Glomerular visceral epithelial cell (primary cell): ENCODE measurements around the gene ATG2A.

ENCODE experiments used
- DNase-seq: peaks from one replicate; pipeline ENCODE4 v3.0.0-alpha.2; 2016; ENCODE audit errors: extremely low spot score

The ATG2A gene

DNA sequence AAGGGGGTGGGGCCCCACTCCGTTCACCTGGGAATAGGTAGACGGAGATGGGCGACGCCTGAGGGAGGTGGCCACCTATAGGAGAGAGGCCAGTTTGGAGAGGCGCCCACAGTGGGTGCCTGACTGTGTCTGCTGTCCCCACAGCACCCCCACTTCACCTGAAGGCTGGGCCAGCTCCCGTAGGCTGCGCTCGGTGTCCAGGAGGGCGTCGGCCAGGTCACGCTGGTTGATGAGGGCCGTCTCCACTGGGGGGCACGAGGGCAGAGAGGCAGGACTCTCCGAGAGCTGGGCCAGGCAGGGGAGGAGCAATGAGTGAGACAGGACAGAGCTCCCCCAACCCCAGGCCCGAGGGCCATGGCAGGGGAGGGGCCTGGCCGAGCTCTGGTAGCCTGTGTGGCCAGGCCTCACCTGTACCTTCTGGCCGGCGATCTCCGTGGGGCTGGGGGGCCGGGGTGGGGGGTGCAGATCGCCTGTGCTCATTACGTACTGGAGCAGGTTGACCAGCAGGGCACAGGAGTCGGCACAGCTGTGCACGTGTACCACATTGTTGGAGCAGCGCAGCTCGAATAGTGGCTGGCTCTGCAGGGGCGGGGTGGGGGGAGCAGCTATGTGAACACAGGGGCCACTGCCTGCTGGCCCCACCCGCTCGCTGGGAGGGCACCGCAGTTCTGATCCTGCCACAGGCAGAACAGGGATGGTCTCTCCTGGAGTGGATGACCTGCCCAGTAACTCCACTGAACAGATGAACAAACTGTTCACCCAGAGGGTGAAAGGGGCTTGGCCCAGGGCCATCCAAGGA, 14.7 kb downstream of the ATG2A start:
- no peak for DNase-seq

DNA sequence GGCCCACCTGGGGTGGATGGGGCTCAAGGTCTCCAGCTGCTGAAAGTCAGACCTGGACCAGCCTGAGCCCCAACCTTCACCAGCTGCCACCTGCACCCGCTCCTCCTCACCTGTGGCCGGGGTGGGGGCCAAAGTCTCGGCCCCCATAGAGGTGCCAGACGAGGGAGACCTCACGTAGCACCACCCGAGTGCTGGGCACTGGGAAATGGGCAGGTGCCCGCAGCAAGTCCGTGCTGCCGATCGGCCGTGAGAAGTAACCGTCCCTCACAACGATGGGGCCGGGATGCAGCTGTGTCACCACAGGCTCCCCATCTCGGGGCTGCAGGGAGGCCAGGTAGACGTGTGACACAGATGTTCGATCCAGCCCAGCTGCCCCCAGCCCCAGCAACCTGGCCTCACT, 16.2 kb downstream of the ATG2A start:
- no peak for DNase-seq

DNA sequence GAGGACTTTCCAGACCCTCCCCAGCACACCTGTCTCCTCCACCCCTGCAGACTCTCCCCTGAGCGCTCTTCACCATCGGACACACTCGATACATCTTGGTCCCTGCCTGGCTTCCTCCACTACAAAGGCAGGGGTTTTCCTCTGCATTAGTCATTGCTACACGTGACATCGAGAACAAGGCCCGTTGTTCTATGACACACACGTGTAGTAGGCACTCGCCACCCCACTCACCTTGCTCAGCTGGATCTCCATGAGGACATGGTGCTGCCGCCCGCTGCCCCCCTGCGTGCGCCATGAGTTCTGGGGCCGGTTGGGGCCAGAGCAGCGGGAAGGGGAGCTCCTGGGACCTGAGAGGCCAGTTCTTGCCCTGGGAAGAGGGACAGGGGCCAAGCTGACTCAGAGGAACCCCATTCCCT, 16.7 kb downstream of the ATG2A start:
- peak; percentile 57 for DNase-seq

DNA sequence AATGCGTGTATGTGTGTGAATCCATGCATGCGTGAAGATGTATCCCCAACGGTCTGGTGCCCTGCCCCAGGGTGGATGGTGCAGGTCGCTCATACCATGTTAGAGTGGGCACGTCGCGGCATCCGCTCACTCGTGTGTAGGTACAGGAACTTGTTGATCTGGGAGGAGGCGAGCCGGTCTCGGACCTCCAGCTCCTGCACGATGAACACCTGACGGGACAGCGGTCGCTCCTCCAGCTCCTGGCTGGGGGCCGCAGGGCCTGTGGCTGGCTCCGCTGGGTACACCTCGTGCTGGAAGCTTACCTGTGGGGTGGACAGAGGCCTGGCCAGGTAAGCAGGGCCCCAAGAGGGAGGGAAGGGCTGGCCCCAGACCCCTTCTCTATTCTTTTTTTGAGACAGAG, 18.5 kb downstream of the ATG2A start:
- no peak for DNase-seq

DNA sequence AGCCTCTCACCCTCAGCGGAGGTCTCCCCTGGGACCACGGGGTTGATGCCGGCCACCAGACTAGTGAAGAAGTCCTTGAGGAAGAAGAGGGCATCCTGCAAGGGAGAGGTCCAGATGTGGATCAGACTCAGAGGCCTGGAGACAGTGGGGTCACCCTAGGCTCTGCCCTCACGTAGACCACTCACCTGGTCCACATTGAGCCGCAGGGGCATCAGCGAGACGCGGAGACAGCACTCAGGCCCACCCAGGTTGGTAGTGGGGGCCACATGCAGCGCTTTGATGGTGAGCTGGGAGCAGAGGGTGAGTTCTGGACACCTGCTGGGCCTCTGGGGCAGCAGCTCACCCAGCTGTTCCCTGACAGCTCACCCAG, 18.9 kb downstream of the ATG2A start:
- no peak for DNase-seq

DNA sequence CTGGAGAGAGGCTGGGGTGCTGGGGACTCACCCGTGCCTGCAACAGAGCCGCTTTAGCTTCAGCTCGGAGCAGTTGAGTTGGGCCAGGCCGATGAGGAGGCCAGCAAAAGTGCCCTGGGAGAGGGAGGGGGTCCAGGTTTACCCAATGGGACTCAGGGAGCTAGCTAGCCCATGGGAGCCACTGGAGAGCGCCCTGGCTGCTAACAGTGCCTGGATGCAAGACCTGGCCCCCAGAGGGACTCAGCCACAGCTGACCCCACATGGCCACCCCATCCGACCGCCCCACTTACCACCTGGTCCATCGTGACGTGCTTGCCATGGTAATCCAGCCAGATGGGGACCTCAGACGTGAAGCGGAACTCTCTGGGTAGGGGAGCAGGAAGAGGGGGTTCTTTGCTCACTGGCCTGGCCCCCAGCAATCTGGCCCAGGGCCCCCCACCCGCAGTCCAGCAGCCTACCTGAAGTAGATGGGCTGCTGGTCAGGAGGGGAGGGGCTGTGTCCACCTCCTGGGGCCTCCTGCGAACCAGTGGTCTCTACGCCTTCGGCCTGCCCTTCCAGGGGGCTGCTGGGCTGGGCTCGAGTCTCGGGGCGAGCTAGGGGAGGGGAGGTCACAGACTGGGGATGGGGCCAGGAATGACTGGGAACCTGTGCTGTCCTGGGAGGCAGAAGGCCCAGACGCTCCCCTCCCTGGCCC, 19.5 kb downstream of the ATG2A start:
- DNase-seq: no peak

DNA sequence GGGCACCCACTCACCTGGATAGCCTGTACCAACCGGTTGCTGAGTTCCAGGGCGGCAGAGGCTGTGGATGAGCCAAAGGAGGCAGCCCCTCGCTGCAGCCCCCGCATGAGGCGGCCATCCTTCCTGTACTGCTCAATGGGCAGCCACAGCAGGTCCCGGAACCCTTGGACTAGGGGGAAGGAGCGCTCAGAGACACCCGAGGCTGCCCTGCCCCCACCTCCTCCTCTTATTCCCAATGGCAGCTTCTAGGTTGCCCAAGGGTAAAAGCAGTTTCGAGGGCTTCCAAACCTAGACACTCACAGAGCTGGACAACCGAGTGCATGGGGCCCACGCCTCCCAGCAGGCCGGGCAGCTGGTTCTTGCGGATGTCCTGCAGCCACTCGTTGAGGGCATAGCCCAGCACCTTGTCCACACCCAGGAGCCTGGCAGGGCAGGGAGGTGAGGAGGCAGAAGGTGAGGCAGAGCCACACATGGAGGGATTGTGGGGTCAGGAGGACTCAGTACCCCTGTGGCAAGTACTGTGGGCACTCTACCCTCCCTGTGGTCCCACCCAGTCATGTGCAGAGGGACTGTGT, 20.5 kb downstream of the ATG2A start:
- DNase-seq: no peak

DNA sequence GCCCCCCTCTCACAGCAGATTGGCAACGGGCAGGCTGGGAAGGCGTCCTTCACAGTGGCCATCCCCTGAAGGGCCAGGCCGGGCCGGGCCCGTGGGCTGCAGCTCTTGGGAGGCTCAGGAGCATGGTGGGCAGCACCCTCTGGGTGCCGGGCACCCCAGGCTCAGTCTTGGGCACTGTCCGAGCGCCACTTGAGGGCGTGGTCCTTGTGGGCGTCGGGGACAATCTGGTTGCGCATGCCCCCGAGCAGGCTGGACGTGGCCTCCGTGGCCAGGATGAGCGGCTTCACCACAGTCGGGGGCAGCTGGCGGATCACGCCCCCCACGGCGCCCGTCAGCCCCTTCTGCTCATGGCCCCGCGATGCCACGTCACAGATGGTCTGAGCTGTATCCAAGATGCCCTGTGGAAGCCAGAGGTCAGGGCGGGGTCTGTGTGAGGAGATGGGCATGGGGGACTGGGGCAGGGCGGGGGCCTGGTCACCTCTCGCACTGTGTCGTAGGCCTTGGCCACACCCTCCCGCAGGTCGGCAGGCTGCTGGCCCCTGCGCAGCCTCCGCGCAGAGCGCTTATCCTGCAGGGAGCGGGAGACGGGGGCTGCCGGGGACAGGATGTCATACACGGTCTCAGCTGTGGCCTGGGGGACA, 22.1 kb downstream of the ATG2A start:
- DNase-seq: no peak

DNA sequence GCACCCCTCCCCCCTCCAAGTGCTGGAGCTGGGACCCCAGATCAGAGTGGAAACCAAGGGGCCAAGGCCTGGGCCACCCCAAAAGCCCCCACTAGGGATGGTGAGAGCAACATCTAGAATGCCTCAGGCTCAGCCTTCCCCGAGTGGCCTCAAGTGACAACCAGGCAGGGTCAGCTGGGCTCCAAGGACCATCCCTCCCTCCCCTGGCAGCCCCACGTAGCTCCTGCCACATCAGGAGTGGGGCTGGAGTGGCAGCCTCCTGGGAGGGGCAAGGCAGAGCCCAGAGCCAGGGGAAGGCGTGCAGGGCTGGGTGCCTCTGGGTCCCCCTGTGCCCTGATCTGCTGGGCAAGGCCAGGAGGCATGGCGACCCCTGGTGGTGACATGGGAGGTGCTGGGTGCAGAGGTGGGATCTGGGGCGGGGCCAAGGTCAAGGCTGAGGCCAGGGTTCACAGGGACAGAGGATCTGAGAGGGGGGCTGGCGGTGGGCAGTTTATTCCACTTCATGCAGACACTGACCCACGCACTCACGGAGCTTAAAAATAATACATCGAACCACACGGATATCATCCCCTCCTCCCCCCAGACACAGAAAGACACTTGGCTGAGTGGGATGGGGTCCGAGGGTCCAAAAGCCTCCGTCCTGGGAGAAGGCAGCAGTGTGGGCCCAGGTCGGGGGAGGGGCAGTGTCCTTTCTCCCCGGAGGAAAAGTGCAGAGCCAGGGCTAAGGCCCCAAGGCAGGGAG, 22.8 kb downstream of the ATG2A start:
- DNase-seq: peak; percentile 75

DNA sequence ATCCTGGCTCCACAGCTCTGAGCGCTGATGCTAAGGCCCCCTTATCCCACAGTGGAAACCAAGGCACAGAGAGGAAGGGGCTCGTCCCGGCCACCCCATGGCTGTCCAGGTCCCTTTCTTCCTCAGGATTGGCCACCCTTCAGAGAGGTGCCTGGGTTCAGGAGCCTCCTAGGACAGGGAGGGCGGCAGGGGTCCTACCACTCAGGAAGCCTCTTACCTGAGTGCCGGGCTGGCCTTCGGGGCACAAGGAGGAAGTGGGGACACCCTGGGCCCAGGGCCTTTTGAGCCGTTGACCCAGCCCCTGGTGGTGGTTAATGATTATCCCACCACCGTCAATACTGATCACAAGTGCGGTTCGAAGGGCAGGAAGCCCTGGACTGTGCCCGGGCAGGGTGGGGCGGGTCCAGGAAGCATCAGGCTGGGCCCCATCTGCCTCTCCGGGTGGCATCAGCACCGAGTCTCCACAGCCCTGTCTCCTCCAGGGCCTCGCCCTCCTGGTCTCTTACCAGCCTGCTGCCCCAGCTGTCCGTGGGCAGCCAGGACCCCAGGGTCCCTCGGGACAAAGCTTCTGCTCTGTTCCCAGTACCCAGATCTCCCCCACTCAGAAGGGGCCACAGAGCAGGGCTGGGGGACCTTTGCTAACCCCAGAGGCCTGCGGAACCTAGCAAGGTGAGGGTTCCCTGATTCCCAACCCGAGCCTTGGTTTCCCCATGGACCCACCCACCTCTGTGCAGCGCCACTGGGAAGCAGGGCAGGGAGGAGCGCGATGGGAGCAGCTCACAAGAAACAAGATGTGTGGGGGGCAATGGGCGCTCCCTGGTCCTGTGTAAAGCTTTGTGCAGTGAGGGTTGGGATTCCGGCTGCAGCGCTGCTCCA, 23.6 kb downstream of the ATG2A start:
- peak; percentile 42 for DNase-seq

DNA sequence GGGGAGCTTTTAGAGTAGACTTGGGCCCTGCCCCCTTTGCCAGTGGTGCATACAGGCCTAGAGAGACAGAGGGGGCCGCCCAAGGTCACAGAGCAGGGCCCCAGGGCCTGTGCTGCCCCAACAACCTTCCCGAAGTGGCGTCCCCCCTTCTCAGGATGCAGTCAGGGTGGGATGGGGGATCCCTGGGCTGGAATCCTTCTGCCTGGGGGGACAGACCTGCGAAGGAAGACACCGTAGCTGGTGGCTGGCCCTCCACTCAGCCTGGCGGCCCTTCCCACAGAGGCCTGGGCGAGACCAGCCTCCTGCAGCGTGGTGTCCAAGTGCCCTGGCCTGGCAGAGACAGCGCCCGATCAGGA, 24.2 kb downstream of the ATG2A start:
- no peak for DNase-seq

DNA sequence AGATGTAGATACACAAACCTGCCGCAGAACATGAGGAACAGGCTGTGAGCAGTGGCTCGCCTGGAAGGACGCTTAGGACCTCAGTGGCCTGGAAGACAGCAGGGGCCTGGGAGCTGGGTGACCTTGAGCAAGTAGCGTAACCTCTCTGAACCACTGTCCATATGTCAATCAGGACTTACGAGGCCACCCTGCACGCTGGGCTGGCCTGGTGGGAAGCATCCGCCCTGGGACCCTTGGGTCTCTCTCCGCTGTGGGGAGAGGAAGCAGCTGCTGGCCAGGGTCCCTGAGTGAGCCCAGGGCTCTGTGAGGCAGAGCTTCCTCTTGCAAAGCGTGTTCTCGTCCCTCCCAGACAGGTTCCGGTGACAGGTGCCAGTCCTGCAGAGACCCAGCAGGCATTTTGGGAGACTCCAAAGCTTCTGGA, 24.6 kb downstream of the ATG2A start:
- no peak for DNase-seq

DNA sequence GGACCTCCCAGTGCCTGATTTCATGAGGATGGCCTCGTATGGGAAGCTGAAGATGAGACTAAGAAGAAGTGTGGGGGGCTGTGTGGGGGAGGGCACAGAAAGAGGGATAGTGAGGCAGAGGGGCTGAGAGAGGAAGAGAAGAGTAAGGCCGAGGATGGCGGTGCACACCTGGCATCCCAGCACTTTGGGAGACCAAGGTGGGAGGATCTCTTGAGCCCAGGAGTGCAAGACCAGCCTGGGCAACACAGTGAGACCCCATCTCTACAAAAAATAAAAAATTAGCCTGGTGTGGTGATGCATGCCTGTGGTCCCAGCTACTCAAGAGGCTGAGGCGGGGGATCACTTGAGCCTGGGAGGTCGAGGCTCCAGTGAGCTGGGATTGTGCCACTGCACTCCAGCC, 25.1 kb downstream of the ATG2A start:
- no peak for DNase-seq

DNA sequence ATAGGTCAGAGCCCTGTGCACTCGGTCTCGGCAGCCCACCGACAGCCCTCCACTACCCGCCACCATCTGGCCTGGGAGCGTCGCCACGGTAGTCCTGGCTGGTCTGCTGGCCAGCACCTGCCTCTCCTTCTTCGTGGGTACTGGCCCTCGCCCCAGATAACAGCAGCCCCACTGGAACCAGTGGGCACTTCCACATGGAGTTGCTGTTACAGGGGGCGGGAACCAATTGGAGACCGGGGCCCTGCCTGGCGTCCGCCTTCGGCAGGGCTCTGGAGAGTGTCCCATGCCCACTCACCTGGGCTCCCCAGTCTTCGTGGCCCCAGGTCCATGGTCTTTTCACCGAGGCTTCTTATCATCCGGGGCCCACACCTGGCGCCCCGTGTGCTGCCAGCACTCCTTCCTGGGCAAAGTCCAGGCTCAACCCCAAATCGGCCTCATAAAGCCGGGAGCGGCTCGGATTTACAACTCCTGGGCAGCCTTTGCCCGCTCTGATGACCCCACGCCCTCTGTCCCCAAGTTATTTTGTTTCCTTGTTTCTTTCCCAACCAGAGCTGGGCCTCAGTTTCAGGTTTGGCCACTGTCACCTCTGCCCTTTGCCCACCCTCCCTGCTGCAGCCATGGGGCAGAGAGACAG, 25.7 kb downstream of the ATG2A start:
- DNase-seq: no peak

DNA sequence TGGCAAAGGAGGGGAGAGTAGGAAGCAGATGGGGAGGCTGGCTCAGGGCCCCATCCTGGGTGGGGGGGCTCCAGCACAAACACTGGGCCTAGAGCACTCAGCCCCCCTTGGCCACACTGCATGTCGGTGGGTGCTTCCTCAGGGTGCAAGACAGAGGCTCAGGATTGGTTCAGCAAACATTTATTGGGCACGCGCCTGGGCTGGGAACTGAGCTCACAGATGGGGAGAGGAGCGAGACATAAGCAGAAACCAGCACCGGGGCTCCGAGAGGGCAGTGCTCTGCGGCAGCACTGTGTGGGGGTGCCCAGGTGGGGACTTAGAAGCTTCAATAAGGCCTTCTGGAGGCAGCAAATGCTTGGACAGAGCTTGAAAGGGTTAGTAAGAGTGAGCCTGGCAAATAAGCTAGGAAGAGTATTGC, 26.5 kb downstream of the ATG2A start:
- no peak for DNase-seq

DNA sequence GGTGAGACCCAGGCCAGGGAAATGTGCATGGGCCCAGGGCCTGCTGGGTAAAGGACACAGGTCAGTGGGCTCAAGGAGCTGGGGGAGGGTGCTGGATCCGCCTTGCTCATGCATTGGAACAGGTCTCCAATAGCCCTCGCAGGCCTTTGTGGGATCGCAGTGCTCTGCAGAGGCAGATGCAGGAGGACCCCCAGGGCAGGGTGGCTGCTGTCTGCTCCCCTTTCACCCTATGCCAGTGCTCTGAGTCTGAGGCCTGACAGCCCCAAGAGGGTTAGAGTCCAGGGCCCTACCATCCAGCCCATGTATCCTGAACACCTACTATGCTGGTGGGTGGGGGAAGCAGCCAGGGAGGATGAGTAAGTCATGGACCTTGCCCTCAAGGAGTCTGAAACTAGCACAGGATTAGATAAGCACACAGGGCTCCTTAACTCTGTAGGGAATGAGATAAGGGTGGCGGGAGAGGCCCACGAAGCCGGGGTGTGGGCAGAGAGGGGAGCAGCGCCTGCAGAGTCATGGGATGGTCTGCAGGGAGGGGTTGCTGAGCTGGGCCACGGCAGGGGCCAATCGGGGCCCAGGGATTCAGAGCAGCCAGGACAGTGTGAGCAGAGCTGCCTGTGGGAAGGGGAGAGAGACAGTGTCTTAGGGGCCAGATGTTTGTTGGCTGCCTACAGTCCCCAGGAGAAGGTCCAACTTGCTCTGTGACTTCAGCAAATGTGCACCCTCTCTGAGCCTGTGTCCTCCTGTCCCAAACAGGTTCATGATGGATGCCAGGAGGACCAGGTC, 28.1 kb downstream of the ATG2A start:
- DNase-seq: no peak

DNA sequence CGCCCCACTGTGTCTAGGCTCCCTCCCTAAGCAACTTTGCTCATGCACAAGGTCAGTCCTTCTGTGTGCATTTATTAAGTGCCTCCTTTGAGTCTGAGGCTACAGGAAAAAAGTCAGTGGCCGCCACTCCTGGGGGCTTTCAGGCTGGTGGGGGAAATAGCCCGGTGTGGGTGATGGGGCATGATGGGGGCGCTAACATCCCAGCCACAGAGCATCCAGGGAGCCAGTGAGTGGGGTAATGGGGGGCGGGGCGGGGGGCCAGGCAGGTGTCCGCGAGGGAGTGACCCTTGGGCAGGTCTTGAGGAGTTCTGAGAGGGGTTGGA, 28.6 kb downstream of the ATG2A start:
- DNase-seq: no peak

DNA sequence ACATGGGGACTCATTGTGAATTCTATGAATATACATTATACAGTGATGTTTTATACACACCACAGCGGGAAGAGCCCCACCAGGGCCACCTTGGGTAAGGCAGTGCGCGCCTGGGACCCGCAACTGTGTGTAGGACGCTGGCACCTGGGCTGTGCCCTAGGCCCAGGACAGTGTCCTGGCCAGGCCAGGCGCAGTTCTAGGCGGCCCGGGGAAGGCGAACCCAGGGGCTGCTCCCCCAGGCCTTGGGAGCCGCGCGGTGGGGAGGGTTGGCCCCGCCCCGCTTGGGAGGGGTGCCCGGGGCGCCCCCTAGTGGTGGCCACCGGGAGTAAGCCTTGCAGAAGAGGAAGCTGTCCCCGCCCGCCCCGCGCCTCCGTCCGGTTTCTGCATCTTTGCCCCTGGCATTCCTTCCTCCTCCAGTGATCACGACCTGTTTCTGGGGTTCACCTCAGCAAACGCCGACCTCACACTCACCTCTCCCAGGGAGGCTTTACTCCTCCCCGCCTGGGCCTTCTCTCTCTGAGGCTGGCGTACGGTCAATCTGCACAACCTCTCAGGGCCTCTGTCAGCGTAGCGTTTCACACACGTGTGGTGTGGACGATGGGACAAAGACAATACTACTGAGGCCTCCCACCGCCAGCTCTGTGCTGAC, 29.1 kb downstream of the ATG2A start:
- peak; percentile 71 for DNase-seq

DNA sequence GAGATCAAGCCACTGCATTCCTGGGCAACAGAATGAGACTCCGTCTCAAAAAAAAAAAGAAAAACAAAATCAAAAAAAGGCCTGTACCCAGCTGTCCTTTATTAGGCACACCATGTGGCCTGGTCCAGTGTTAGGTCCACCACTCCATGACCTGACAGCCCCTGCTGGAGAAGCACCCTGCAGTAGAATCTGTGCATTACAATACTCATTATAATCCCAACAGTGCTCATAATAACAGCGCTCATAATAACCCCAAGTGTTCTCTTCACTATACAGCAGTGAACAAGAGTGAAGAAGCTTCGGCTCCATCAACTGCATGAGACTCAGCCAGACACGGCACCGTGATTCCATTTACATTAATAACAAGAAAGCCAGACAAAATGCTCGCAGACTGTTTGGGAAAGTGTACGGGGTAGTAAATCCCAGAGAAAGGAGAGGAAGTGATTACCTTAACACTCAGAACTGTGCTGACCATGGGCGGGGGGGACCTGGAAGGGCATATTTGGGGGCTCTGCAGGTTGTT, 29.7 kb downstream of the ATG2A start:
- no peak for DNase-seq
